GDM1 (cell line): ENCODE data around the gene KLK8.

Experiments used
- DNase-seq: peaks from one replicate; lab custom pipeline; 2025; lab: John Stamatoyannopoulos, UW

KLK8 gene, protein sequence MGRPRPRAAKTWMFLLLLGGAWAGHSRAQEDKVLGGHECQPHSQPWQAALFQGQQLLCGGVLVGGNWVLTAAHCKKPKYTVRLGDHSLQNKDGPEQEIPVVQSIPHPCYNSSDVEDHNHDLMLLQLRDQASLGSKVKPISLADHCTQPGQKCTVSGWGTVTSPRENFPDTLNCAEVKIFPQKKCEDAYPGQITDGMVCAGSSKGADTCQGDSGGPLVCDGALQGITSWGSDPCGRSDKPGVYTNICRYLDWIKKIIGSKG

DNA sequence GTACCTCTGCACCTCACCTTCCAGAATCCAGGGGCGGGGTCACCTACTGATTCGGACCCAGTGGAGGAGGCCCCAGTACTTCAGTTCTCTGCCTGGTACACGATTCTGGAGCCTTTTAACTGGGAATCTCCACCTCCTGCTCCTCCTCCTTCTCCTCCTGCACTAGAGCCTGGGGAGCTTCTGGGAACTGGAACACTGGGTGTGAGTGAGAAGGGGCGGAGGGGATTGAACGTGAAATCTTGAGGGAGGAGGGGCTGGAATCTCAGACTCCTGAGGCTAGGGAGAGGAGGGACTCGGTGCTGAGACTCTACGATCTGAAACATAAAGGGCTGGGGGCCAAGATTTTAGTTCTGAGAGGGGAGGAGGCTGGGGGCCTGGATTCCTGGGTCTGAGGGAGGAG is at the start of gene KLK8:
KLK8 (minus strand) TSS at position 90 of the 400 bp plus-strand sequence. CDS start 437 bp downstream, outside the sequence.
- no peak for DNase-seq

DNA sequence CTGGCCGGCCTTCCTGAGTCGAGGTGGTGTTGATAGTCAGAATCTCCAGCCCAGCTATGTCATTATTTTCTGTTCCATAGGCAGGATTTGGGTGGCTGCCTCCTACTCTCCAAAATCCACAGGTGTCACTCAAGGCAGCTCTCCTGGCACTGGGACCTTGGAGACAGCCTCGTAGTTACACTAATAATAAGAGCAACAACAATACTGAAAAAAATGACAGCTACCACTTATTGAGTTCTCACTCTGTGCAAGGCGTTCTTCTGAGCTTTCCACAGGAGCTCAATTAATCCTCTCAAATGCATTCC is 45.6 kb upstream of the KLK8 start:
- DNase-seq = no peak

DNA sequence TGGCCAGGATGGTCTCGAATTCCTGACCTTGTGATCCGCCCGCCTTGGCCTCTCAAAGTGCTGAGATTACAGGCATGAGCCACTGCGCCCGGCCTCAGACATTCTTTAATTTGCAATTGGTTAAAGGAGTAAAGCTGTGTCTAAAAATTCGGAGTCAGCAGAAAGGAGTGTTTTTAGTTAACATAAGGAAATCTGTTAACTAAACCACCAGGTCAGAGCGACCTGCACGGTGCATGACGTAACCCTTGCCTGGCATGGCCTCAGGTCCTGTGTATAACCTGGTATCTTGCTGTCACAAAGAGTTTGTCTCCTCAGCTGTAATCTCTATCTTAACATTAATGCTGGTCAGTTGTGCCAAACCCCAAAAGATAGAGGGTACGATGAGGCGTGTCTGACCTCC is 42.9 kb upstream of the KLK8 start:
- DNase-seq = no peak

DNA sequence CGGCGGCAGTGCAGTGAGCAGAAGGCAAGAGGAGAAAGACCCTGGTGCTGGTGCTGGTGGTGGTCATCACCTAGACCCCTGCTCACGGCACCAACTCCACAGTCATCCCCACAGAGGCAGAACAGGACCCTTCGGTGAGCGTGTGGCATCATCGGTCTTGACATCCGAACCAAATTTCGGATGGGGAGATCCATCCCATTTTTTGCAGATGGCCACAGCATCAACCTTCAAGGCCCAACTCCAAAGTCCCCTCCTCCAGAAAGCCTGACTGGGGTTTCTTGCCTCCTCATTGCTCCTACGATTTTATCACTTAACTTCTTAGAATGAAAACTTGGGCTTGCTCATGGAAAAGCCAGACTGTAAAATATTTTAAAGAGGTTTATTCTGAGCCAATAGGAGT is 42.1 kb upstream of the KLK8 start:
- no peak for DNase-seq

DNA sequence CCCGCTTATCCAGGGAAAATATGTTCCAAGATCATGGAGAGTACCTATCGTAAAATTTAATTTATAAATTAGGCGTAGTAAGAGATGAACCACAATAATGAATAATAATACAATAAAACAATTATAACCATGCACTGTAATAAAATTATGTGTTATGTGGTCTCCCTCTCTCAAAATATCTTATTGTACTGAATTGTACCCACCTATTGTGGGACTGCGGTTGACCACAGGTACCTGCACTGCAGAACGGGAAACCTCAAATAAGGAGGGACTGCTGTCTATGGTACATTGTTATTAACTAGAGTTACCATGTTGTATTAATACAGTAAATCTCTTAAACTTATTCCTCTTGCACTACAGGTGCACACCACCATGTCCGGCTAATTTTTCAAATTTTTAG is 38.7 kb upstream of the KLK8 start:
- DNase-seq = no peak

DNA sequence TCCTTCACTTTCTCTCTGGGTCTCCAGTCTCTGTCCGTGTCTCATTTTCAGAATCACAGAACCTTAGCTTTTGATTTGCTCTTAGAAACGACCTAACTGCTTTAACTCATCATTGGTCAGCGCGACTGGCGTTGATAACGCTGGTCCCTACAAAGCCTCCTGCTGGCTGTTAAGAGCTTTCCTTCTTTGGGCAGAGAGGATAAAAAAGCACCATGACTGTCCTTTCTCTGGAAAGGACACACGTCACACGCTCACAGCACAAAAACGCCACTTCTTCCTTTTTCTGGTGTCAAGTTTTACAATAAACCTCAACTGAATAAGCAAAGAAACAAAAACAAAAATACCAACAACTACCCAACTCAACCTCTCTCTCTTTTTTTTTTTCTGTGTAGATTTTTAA is 35.1 kb upstream of the KLK8 start:
- DNase-seq = no peak

DNA sequence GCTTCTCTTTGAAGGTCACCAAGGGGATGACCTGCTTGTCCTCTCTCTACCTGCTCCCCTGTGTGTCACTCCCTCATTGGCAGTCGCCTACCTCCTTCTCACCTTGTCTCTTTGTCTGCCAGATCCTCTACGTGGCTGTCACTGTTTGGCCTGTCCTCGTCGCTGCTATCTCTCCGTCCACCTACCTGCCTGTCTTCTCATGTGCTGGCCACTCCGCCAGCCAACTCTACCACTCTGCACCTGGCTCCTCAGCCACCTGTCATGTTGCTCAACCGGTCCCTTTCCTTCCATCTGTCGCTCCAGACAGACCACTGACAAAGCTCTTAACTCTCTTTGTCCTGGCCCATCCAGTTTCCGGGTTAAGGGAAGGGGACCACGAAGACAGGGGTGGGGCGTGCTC is 33.3 kb upstream of the KLK8 start, which contains the start of gene KLK12:
KLK12 (minus strand) TSS at position 299 of the 400 bp plus-strand sequence. CDS start 381 bp downstream, outside the sequence.
- DNase-seq = no peak

DNA sequence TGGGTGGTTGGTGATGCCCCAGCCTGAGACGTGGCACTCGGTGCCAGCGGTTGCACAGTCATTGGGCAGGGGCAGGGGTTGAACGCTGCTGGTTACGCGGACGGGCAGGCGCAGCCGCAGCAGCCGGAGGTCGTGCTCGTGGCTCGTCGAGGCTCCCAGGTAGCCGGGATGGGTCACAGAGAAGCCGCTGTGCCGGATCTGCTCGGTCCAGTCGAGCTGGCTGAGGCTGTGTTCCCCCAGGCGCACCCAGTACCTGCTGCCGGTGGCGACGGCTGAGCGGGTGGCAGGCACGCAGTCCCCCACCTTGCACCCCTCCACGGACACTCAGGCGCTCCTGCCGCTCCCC is 30.4 kb upstream of the KLK8 start:
- no peak for DNase-seq

DNA sequence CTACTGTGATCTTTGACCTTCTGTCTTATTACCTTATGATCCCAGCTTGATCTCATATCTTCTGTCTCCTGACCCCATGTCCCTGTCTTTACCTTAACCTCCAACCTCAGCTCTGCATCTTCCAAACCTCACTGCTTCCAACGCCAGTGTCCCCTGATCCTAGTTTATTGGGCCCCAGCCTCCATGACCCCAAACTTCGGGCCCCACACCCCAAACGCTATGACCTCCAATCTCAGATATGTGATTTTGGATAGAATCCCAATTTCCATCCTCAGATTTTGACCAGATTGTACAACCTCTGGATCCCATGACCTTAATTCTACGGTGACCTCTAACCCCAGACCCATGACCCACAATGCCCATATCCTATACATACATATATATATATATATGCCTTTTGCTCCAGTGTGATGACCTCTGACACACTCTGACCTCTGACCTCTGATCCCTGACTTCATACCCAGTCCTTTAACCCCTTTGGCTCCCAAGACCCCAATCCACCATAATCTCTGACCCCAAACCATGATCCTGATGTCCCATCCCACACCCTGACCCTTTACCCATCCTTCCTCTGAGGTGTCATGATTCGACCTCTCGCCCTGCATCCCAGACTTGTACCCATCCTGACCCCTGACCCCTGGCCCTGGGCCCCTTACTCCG is 29.9 kb upstream of the KLK8 start:
- DNase-seq = no peak

DNA sequence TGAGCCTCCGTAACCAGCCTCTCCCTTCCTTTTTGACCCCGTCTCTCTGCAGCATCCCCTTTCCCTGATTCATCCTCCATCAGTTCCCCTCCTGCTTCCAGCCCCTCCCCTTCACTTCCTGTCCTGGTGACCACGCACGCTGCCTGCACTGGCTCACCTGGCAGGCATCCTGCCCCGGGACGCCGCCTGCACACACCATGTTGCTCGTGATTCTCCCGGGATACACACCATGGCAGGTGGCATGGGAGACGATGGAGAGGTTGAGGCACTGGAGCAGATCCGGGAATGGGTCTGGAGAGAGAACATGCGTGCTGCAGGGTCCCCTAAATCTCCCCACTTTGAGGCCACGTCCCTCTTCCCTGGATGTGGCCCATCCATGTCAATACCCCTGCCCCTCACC is 29.2 kb upstream of the KLK8 start:
- no peak for DNase-seq

DNA sequence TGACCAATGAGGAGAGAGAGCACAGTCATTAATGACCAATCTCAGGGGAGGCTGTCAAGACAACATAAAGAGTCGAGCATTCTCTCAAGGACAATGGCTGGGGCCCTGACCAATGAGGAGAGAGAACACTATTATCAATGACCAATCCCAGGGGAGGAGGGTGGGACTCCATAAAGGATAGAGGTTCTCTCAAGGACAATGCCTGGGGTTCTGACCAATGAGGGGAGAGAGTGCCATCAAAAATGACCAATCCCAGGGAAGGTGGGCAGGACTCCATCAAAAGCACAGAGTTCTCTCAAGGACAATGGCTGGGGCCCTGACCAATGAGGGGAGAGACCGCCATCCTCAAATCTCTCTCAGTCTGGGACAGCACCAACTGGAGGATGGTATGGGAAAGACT is 28.3 kb upstream of the KLK8 start:
- DNase-seq = no peak

DNA sequence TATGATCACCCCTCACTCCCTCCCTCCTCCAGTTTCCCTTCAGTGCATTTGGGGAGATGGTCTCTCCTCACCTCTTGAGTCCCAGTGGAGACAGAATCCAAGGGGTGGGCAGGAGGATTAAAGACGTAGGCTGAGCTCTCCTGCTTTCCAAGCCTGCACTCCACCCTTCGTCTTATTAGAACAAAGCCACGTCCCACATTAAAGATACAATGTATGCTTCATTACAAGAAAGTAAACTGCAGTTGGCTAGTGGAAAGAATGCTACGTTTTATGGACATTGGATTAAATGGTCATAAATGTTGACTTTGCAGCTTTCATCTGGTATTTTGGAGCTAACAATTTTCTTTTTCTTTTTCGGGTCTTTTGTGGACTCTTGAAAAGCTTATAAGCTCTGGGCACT is 26.5 kb upstream of the KLK8 start:
- no peak for DNase-seq

DNA sequence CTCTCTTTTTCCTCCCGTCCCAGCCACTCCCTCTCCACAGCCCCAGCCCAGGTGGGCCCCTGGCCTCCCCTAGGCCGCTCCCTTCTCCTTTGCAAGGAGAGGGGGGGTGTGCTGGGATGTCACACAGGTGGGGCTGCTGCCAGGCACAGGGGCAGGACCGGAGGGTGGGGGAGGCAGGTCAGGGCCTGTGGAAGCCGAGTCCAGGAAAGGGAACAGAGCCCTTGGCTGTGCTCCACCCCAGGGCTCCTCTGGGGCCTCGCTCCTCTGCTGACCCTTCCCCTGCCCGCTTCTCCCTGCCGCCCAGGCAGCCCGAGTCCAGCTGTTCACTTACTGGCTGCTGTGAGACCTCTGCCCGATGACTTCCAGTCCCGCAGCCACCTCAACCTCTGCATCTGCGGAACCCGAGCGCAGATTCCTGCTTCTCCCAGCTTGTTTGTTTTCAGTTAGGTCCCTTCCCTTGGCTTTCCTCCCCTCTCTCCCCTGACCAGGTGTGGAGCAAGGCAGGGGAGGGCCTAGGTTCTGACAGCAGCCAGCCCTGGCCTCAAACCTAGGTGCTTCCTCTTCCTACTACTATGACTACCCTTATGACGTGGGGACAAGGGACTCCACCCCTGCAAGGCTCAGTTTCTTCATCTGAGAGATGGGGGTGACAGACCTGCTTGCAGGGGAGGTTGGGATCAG is 25.9 kb upstream of the KLK8 start:
- DNase-seq = no peak

DNA sequence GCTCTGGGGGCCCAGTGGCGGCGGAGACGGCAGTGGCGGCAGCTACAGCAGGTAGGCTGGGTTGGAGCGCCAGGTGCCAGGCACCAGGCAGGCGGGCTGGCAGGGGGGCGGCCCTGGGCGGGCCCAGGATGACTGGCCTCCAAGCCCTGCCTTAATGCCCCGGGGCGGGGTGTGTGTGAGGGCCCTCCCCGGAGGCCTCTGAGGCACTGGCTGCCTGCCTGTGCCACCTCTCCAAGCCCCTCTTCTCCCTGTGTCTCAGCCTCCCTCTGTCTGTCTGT is 25.1 kb upstream of the KLK8 start, which contains the start of gene KLK11:
KLK11 (minus strand) TSS at position 63 of the 278 bp plus-strand sequence. CDS start 985 bp downstream, outside the sequence.
- no peak for DNase-seq

DNA sequence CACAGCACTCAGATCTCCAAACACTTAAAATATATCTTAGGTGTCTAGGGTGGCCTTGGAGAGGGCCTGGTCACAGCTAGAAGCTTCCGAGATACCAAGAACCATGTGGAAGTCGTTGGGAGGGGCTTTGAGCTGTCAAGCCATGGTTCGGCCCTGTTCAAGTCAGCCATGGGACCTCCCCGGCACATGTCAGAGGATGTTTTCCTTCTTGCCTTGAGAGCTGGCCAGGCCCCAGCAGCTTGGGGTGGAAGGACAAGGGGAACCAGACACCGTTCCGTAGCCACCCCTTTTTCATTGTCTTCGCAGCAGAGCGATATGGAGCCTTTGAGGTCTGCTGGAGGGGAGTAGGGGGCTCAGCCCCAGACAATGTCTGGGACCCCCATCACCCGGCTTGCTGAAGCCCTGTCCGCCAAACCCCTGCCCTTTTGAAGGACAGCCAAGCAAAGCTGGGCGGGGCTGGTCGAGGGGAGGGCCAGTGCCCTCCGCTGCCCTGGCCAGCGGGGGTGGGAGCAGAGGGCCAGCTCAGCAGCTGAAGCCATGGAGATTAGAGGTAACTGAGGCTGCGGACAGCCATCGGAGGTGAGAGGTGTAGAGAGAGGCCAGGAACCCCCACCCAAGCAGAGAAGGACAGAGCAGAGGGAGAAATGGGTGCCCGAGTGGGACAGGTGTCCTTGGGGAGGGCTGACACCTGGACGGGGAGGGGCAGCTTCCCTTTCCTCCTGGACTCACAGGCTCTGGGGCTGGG is 24.6 kb upstream of the KLK8 start:
- no peak for DNase-seq

DNA sequence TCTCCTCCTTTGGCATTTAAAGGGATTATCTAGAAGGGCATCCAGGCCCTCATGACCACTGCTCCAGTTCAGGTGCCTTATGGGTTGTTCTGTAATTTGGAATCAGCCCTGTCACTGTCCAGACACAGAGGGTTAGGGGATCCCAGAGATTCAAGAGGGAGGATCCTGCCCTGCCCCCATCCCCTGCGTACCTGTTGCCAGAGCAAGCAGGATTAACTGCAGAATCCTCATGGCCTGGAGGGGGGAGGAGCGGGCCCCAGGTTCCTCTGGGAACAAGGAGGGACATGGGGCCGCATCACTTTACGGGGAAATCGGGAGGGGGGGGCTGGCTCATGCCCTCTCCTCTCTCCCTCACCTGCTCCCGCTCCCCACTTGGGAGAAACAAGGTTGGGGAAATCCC is 24.0 kb upstream of the KLK8 start:
- DNase-seq = no peak

DNA sequence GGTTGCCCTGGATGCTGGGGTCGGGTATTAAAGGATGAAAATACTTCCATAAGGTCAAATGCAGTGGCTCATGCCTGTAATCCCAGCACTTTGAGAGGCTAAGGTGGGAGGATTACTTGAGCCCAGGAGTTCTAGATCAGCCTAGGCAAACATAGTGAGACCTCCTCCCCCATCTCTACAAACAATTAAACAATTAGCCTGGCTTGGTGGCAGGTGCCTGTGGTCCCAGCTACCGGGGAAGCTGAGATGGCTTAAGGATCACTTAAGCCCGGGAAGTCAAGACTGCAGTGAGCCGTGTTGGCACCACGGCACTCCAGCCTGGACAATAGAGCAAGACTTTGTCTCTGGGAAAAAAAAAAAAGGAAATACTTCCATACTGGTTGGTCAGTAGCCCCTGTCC is 23.5 kb upstream of the KLK8 start:
- no peak for DNase-seq

DNA sequence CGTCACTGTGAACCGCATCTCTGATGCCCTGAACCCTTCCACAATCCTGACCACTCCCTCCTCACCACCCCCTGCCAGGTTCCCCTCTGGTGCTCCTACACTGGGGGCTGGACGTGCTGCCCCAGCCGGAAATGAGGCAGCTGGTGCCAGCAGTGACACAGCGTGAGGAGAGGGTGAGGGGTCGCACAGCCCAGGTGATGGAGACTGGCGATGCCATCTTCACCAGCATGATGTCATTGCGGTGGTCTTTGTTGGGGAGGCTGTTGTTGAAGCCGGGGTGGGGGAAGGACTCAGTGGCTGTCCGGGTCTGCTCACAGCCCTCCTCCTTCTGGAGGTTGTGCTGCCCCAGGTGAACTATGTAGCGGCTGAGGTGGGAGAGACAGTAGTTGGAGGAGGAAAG is 22.5 kb upstream of the KLK8 start:
- no peak for DNase-seq

DNA sequence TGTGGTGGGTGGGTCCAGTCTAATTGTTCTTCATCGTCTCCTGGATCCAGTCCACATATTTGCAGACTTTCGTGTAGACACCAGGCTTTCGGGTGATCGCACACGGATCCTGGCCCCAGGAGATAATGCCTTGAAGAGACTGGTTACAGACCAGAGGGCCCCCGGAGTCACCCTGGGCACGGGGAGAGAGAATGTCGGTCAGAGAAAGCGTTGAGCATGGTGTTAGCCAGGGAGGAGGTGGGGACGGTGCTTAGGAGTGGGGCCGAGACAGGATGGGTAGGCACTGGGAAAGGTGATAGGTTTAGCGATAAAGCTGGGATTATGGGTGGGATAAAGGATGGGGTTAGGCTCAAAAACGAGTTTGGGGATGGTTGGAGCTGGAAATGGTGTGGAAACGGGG is 21.1 kb upstream of the KLK8 start:
- DNase-seq = no peak

DNA sequence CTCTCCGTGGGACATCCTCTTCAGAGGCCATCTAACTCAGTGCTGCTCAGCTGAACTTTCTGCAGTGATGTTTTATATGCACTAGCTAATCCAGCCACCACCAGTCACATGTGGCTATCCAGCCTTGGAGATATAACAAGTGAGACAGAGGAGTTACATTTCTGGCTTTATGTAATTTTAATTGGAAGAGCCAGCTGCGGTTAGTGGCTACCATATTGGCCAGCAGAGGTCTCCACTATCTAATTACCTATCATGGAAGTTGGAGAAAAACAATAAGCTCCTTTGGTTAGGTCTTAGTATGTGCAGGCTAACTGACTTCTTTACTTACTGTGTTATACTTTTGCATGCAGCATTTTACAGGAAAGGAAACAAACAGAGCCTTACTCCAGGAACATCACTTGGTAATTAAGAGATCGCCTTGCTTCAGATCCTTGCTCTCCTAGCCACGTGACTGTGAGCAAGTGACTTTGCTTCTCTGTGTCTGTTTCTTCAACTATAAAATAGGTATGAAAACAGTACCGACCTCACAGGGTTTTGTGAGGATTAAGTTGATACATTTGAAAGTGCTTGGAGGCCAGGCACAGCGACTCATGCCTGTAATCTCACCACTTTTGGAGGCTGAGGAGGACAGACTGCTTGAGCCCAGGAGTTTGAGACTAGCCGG is 19.7 kb upstream of the KLK8 start:
- DNase-seq = peak; percentile 24

DNA sequence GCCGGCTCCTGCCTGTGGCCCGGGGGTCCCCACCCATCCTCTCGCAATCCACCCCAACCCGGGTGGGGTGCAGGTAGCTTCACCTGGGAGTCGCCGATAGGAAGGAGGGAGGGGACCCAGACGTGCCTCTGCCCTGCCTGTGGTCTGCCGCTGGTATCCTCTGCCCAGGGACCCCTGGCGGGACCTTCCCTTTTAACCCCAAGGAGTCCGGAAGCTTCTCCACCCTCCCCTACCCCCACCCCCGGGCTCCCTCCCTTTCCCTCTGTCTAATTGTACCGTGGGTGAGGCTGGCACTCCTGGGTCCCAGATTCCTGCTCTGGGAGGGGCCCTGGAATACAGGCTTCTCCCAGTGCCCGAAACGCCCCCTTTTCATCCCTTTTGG is 18.1 kb upstream of the KLK8 start, which contains the start of gene KLK10:
KLK10 (minus strand) TSS at position 166 of the 382 bp plus-strand sequence. CDS start 579 bp downstream, outside the sequence.
- DNase-seq = no peak
